ENCODE measurements around the gene PRPF39.
"Not testable (repeated sequence)": the region's sequence is repeated elsewhere in the genome, so short reads cannot be mapped to it uniquely, and the experiment has no call there.

PRPF39 gene, protein sequence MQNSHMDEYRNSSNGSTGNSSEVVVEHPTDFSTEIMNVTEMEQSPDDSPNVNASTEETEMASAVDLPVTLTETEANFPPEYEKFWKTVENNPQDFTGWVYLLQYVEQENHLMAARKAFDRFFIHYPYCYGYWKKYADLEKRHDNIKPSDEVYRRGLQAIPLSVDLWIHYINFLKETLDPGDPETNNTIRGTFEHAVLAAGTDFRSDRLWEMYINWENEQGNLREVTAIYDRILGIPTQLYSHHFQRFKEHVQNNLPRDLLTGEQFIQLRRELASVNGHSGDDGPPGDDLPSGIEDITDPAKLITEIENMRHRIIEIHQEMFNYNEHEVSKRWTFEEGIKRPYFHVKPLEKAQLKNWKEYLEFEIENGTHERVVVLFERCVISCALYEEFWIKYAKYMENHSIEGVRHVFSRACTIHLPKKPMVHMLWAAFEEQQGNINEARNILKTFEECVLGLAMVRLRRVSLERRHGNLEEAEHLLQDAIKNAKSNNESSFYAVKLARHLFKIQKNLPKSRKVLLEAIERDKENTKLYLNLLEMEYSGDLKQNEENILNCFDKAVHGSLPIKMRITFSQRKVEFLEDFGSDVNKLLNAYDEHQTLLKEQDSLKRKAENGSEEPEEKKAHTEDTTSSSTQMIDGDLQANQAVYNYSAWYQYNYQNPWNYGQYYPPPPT

DNA sequence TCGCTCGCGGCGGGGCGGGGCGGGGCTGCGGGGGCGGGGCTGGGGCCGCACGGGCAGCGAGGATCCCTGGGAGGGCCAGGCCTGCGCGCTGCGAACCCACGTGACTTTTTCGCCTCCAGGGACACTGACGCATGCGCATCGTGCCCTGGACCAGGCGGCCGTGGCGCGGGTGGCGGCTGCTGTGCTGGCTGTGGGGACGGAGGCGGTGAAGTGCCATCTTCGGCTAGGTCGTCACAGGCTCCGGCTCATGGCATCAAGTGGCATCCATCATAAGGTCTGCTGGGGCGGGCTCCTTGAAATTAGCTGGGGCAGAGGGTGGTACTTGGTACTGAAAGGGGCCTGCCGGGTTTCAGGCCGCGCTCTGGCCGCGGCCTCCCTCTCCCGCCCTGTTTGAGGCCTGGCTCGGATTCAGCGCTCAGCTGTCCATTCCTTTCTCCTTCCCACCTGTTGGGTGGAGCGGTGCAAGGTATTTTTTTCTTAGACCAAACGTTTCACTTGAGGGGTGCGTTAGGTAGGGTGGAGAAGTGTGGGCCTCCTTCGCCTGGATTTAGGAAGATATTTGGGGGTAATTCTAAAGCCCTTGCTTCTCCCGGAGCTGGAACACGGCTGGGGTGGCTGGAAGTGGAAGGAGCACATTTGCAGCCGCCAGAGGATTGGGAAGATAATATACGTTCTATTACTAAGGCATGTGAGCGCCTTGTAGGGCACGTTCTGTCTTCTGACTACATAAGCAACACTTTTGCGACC is at the start of gene PRPF39:
TSS of gene PRPF39 (plus strand) at position 141 of the 747 bp plus-strand sequence. CDS start 11,124 bp downstream, outside the sequence.
- peak; percentile 89 to 96 for DNase-seq

DNA sequence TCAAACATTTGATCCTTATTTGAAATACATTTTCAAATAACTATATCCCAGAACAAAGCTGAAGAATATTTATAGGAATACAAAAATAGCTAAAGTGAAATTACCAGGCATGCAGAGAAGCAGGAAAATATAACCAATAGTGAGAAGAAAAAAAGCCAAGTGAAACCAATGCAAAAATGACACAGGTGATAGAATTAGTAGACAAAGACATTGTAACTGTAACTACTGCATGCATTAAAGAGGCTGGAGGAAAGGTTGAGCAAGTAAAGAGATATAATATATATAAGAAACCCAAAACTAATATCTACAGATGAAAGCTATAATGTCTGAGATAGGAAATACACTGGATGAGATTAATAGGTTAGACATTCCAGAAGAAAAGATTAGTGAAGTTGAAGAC is 49.2 kb upstream of the PRPF39 start:
- DNase-seq, result no peak

DNA sequence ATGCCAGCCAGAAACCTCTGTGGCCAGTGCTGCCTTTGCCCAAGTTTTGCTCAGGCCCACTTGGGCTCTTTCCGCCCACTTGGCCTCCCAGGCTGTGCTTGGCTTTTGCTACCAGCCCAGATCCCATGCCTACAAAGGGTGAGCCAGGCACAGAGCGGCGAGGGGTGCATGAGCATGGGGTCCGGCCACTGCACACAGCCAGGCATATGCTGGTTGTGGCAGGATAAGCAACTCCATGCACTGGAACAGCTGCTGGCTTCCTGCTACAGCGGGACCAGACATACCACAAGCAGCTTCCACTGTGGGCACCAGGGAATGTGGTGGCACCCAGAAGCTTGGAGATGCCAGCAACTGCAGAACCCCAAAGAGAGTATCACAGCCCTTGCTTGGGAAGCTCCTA is 45.7 kb upstream of the PRPF39 start:
- no peak for DNase-seq

DNA sequence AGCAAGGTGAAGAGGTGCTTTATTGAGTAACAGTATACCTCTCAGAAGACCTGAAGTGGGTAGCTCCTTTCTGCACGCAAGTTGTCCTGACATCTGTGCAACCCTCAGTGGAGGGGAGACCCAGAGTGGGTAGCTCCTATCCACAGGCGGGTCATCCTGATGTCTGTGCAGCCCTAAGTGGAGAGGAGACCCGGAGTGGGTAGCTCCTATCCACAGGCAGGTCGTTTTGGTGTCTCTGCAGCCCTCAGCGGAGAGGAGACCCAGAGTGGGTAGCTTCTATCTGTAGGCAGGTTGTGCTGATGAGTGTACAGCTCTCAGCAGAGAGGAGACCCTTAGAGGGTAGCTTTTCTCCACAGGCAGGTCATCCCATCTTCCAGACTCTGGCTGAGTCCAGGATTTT is 45.1 kb upstream of the PRPF39 start:
- DNase-seq, result no peak

DNA sequence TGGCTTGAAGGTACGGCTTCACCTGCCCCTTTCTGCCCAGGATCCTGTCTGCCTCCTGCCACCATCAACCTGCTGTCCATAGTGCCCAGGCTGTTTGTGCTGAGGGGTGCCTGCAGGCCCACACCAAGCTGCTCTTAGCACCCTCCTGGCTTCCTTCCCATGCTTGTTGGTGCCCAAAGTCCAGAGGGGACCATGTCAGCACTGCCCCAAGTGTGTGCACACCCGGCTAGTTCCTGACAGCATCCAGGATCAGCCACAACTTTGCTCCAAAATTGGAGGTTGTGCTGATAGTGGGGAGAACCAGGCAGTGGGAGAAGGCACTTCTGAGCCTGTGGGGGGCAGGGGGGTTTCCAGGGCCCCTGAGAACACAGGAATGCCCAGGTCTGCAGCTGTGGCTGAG is 44.5 kb upstream of the PRPF39 start:
- no peak for DNase-seq

DNA sequence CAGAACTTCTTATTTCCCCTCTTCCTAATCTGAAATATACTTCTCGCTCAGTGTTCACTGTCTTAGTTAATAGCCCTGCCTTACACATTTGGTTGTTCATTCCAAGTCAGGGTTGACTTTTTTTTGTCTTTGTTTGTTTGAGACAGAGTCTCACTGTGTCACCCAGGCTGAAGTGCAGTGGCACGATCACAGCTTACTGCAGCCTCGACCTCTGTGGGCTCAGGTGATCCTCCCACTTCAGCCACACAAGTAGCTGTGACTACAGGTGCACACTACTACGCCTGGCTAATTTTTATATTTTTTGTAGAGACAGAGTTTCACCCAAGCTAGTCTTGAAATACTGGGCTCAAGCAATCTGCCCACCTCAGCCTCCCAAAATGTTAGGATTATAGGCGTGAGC is 42.3 kb upstream of the PRPF39 start:
- no peak for DNase-seq

DNA sequence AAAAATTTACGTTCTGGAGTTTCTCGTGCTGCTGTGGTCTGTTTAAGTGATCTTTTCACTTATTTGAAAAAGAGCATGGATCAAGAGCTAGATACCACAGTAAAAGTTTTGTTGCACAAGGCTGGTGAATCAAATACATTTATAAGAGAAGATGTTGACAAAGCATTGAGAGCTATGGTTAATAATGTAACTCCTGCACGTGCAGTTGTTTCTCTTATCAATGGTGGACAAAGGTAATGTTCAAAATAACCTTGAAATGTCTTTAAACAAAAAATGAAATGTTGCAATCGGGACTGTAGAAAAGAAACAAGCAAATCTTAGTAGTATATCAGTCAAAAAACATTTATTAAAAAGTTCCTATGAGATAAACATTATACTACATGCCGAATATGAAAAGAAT is 39.3 kb upstream of the PRPF39 start:
- no peak for DNase-seq

DNA sequence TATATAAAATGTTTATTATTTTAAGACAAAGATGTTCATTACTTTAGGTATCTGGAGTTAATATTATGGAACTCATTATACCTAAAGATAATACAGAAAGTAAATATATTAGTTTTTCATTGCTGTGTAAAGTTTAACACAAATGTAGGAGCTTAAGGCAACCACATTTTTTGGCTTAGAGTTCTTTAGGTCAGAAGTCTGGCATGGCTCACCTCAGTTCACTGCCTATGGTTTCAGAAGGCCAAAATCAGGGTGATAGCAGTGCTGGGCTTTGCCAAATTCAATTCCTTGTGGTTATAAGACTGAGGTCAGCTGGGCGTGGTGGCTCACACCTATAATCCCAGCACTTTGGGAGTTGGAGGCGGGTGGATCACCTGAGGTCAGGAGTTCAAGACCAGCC is 35.5 kb upstream of the PRPF39 start:
- DNase-seq, result no peak

DNA sequence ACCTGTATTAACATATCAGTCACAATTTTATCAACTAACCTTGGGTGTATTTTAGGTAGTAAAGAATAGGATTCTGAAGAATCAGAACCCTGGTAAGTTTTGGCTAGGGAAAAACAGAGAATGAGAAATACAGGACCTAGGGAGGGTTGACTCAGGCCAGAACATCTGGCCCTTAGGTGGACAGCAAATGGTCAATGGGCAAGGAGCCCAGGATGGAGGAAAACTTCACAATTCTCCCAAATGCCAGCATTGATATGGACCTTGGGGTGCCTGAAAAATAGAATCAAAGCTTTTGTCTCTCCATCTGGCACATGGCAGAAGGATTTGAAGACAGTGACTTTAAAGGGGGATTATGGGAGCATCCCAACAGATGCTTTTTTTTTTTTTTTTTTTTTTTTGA is 32.7 kb upstream of the PRPF39 start:
- no peak for DNase-seq

DNA sequence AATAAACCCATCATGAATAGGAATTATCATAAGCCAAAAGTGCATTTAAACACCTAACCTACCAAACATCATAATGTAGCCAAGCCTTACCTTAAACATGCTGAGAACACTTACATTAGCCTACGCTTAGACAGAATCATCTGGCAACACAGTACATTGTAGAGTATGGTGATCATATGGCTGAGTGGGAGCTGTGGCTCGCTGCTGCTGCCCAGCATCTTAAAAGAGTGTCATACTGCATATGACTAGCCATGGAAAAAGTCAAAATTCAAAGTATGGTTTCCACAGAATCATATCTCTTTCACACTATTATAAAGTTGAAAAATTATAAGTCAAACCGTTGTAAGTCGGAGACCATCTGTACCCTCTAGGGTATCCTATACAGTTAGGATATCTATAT is 32.0 kb upstream of the PRPF39 start:
- DNase-seq, result no peak

DNA sequence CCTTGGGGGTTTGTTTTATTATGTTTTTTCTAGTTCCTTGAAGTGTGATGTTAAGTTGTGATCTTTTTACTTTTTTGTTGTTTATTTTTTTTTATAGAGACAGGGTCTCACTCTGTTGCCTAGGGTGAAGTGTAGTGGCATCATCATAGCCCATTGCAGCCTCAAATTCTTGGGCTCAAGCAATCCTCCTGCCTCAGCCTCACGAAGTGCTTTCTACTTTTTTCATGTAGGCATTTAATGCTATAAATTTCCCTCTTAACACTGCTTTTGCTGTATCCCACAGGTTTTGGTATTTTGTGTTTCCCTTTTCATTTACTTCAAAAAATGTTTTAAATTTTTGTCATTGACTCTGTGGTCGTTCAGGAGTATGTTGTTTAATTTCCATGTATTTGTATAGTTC is 26.6 kb upstream of the PRPF39 start:
- no peak for DNase-seq

DNA sequence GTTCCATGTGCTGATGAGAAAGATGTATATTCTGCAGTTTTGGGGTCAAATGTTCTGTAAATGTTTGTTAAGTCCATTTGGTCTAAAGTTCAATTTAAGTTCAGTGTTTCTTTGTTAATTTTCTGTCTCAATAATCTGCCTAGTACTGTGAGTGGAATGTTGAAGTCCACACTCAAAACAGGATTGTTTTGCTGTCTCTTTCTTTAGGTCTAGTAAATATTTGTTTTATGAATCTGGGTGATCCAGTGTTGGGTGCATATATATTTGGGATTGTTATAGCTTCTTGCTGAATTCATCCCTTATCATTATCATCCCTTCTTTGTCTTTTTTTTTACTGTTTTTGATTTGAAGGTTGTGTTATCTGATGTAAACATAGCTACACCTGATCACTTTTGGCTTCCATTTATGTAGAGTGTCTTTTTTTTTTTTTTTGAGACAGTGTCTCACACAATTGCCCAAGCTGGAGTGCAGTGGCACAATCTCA is 26.0 kb upstream of the PRPF39 start:
- no peak for DNase-seq

DNA sequence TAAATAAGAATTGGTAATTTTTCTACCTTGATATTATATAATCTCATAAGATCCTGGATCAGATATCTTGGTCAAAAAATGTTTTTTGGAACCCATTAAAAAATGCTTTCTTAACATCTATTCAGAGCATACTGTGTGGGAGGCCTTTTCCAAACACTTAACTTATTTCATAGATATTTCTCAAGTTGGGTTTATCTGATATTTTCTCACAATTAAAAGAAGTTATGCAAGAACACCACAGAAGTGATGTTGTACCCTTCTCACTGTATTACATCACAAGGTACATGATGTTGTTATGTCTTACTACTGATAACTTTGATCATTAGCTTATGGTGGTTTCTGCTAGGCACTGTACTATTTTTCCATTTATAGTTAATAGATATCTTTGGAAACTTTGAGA is 23.4 kb upstream of the PRPF39 start:
- DNase-seq, result no peak

DNA sequence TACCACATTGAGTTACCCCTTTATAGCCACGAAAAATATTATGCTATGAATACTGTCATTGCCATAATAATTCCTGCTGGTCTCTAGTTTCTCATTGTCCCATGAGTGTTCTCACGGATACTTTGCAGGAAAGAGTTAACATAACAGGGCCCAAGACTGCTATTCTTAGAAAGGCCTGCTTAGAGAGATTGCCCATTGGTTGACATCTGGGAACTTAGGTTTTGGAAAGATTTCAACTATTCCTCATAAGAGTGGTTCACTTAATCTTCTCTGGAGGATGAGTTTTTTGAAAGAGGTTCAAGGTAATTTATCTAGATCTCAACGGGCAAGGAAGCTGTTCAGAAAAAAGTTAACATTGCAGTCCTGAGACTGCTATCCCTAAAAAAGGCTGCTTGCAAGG is 18.4 kb upstream of the PRPF39 start:
- DNase-seq, result no peak

DNA sequence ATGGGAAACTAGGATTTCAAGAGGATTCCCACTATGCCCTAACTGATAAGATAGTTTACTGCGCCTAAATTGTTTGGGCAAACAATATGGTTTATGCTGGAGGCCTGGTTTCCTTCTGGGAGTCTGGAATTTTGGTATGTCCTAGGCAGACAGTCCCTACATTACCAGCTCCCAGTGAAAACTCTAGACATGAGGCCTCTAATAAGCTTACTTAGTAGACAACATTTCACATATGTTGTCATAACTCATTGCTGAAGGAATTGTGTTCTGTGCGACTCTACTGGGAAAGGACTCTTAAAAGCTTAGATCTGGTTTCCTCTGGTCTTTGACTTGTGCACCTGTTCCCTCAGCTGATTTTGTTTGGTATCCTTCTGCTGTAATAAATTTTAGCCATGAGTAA is 18.0 kb upstream of the PRPF39 start:
- DNase-seq, result no peak

DNA sequence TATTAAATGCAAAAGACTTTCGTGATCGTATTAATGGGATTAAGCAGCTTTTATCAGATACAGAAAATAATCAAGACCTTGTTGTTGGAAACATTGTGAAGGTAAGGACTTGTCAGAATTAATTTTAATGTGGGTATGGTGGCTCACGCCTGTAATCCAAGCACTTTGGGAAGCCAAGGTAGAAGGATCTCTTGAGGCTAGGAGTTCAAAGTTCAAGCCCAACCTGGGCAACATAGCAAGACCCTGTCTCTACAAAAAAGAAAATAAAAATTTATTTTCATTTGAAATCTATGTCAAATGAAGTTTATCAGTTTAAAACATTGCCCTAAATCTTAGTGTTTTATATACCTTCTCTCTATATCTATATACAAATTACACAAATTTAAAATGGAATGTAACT is 17.2 kb upstream of the PRPF39 start:
- no peak for DNase-seq

DNA sequence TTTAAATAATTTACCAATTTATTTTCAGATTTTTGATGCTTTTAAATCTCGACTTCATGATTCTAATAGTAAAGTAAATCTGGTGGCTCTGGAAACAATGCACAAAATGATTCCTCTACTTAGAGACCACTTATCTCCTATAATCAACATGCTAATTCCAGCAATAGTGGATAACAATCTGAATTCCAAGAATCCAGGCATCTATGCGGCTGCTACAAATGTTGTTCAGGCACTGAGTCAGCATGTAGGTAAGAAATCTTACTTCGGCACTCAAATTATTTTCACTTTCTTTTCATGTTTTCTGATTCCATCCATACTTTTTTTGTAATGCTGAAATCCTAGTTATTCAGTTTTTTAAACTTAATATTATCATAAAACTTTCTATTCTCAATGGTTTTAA is 15.5 kb upstream of the PRPF39 start:
- DNase-seq, result no peak

DNA sequence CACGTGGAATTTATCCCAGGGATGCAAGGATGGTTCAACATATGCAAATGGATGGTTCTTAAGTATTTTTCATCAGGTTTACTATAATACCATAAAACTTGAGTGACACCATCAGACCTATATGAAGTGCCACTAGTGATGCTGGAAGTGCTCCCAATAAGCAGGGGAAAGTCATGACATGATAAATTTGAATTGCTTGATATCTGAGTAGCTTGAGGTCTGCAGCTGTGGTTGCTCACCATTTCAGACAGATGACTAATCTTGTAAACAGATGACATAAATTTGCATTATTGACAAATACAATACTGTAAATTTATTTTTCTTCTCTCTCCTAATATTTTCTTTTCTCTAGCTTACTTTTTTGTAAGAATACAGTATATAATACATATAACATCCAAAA is 13.7 kb upstream of the PRPF39 start:
- DNase-seq, result no peak

DNA sequence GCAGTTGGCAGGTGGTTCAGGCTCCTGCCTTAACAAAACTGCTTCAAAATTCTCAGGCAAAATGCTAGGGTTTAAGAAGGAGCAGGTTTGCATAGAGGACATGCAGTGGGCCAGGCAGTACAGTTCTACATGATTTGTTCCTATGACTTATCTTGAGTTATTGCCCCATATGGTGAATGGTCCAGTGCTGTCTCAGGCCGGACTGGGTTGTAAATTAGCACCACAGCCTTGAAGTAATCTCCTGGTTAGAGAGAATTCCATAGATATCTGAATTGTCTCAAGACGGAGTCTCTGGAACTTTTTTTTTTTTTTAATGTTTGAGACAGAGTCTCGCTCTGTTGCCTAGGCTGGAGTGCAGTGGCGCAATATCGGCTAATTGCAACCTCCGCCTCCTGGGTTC is 11.8 kb upstream of the PRPF39 start:
- DNase-seq, result no peak

DNA sequence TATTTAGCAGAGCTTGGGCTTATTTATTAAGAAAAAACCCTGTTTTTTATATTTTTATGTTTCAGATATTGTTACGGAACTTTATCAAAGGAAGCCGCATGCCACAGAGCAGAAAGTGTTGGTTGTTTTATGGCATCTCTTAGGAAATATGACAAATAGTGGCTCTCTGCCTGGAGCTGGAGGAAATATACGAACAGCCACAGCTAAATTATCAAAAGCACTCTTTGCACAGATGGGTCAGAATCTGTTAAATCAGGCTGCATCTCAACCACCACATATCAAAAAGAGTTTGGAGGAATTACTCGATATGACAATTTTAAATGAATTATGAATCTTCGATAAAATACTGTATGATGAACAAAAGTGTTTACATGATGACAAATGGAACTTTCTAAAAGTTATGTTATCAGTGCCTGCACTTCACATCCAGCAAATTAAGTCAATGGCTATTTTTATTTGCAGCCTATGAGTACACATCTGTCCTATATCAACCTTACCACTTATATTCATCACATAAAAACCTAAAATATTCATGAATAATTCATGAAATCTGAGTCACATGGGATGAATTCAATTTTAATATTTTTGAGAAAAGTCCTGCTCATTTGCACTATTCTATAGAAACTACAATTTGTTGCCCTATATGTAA is 10.6 kb upstream of the PRPF39 start:
- no peak for DNase-seq

DNA sequence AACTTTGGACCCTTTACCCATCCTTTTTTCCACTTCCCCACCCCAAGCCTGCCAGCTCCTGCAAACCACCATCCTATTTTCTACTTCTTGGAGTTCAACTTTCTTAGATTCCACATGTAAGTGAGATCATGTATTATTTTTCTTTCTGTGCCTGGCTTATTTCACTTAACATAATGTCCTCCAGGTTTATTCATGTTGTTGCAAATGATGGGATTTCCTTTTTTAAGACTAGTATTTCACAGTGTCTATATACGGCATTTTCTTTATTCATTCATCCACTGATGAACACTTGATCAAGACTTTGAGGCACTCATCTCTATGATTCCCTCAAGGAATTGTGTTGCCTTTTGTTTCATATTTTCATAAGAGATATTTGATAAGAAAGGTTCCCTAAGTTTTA is 5.6 kb upstream of the PRPF39 start:
- no peak for DNase-seq

DNA sequence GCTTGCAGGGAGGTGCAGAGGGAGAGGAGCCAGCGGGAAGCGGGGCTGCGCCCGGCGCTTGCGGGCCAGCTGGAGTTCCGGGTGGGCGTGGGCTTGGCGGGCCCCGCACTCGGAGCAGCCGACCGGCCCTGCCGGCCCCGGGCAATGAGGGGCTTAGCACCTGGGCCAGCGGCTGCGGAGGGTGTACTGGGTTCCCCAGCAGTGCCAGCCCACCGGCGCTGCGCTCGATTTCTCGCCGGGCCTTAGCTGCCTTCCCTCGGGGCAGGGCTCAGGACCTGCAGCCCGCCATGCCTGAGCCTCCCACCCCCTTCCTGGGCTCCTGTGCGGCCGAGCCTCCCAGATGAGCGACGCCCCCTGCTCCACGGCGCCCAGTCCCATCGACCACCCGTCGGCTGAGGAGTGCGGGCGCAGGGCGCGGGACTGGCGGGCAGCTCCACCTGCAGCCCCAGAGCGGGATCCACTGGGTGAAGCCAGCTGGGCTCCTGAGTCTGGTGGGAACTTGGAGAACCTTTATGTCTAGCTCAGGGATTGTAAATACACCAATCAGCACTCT is 3.4 kb upstream of the PRPF39 start:
- DNase-seq, result not testable (repeated sequence)

DNA sequence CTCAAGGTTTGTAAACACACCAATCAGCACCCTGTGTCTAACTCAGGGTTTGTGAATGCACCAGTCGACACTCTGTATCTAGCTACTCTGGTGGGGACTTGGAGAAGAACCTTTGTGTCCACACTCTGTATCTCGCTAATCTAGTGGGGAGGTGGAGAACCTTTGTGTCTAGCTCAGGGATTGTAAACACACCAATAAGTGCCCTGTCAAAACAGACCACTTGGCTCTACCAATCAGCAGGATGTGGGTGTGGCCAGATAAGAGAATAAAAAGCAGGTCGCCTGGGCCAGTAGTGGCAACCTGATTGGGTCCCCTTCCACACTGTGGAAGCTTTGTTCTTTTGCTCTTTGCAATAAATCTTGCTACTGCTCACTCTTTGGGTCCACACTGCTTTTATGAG is 2.8 kb upstream of the PRPF39 start:
- not testable (repeated sequence) for DNase-seq

Measured in SHP77 (cell line).